ENCODE results near the gene MOCOS. TPM values are rescaled to one million over a fixed set of nuclear protein-coding genes. Genes with fewer than 3 reads are reported as not detected.

Gene MOCOS
- total and polyA plus RNA-seq, 2 of the 8 experiments (the other 6 are each of a cell fraction or from before 2014, with no cell fraction given), result 4.7 to 5.8 TPM

- H3K4me2 ChIP-seq (ENCODE audit: insufficient read depth in 1 of 2, low read depth in 2 of 2, low read length in 2 of 2), result peak overlapping the region in 1 of 2 experiments; percentile 67; a peak in 1 of 4 replicates
- H3K79me1 ChIP-seq (ENCODE audit: low read depth, low read length), result no peaks in the 10 kb centered on the region
- peaks cover 11 to 36% (median 33%) of the 10 kb centered on the region in 4 experiments for H3K27me3 ChIP-seq (replicated peaks in 1 of 4; ENCODE audit: control insufficient read depth in 3 of 4, extremely low read depth in 1 of 4, insufficient read depth in 3 of 4, low read length in 3 of 4)
- no peak overlapping the region for H3K18ac ChIP-seq (ENCODE audit: extremely low read depth, low read length)
- ChIA-PET CTCF (ENCODE audit: partially characterized antibody) (interaction anchor here (0.9 to 2.3 kb wide), 5 partner anchors 11 to 325 kb away, joined by 3 to 19 read pairs (median 5); no protein-coding TSS in a partner anchor), POLR2A (ENCODE audit: partially characterized antibody) (interaction anchor here (1.0 kb wide), 1 partner anchor 107 kb away, joined by 3 read pairs; no protein-coding TSS in a partner anchor)
- H3K4ac ChIP-seq (replicated peaks; ENCODE audit: insufficient read length, low read depth, low read length), result no peak overlapping the region
- no peak overlapping the region for H2BK20ac ChIP-seq (ENCODE audit: low read length)
- H3K9me3 ChIP-seq (ENCODE audit: insufficient read depth in 2 of 2, low read depth in 1 of 2, low read length in 1 of 2), result no peaks in the 10 kb centered on the region
- H4K5ac ChIP-seq (ENCODE audit: insufficient read length, low read depth, low read length), result no peak overlapping the region
- H3K23me2 ChIP-seq (ENCODE audit: low read depth, low read length), result peaks cover 12% of the 10 kb centered on the region; the same call in 1 of the 2 replicates
- no peak overlapping the region for H4K8ac ChIP-seq (ENCODE audit: extremely low read depth, insufficient read depth, low read length)
- H2BK12ac ChIP-seq (ENCODE audit: low read depth, low read length), result no peak overlapping the region
- H2BK120ac ChIP-seq (replicated peaks; ENCODE audit: low read depth, low read length), result no peak overlapping the region
- H3K14ac ChIP-seq (ENCODE audit: insufficient read length), result no peak overlapping the region
- peaks cover 0 to 2% of the 10 kb centered on the region in 2 experiments for H4K20me1 ChIP-seq (replicated peaks in 1 of 2; ENCODE audit: control insufficient read depth in 1 of 2, insufficient read depth in 2 of 2, low read length in 2 of 2)
- H4K91ac ChIP-seq (replicated peaks; ENCODE audit: insufficient read length, low read length), result no peak overlapping the region
- no peak overlapping the region for H3K27ac ChIP-seq (ENCODE audit: low read depth, low read length)
- no peak overlapping the region for H2AK5ac ChIP-seq (ENCODE audit: low read depth, low read length)
- H3K23ac ChIP-seq (ENCODE audit: insufficient read length), result no peak overlapping the region
- FAIRE-seq (no peak), DNase-seq (ENCODE audit: low read depth in 1 of 2, low spot score in 2 of 2) (no peak)
- no peak overlapping the region for H2BK15ac ChIP-seq (ENCODE audit: low read length)
- H3K36me3 ChIP-seq (ENCODE audit: control insufficient read depth in 2 of 4, insufficient read depth in 4 of 4, low read length in 3 of 4), result no peaks in the 10 kb centered on the region
- no peak overlapping the region for H3K4me3 ChIP-seq (ENCODE audit: extremely low read depth in 1 of 4, insufficient read depth in 2 of 4, low read depth in 3 of 4, low read length in 4 of 4)
- no peak overlapping the region for H2BK5ac ChIP-seq (ENCODE audit: low read depth, low read length)
- H3K9ac ChIP-seq (replicated peaks in 1 of 4; ENCODE audit: extremely low read depth in 1 of 4, low read depth in 3 of 4, low read length in 3 of 4), result no peak overlapping the region
- H2AFZ ChIP-seq (ENCODE audit: low read length), result no peak overlapping the region
- TF ChIP-seq CEBPB (IDR thresholded peaks at IDR 0.05; ENCODE audit: low read depth, low read length) (no peak), EZH2 (IDR thresholded peaks at IDR 0.05; ENCODE audit: low read depth, low read length, severe bottlenecking) (peak; percentile 1), SUZ12 (IDR thresholded peaks at IDR 0.05; ENCODE audit: low read length) (0 out of 2 replicates have a peak, but pooled peaks have one; percentile 12), RNF2 (IDR thresholded peaks at IDR 0.05; ENCODE audit: borderline replicate concordance, low read depth, low read length, missing control alignments, poor library complexity, severe bottlenecking) (no peak)
- H3K56ac ChIP-seq (replicated peaks; ENCODE audit: insufficient read length, low read depth, low read length), result no peak overlapping the region
- no peaks in the 10 kb centered on the region for H3K79me2 ChIP-seq (ENCODE audit: control insufficient read depth in 1 of 2, insufficient read depth in 2 of 2, low read length in 2 of 2)
- 70% methylated on average over 1 of the region's 1 CpG; no CpG with 5 or more reads in 1 of the 2 experiments for WGBS, 2 experiments (ENCODE audit: extremely low coverage in 1 of 2, insufficient coverage in 1 of 2, insufficient read length in 1 of 2, insufficient replicate concordance in 2 of 2, low coverage in 1 of 2, low lambda C conversion rate in 2 of 2, missing lambda C conversion rate in 1 of 2)
- no peaks in the 10 kb centered on the region; a peak in 1 of 7 replicates for H3K4me1 ChIP-seq (replicated peaks in 1 of 4; ENCODE audit: control insufficient read depth in 3 of 4, insufficient read depth in 4 of 4, low read length in 3 of 4)
Measured at GRCh38 chr18:36295214-36295613, 107.9 kb downstream of the MOCOS start.

All from H1 (cell line).